Measurements from ENCODE around the gene ANGPTL4.

- TF ChIP-seq POLR2A (IDR thresholded peaks at IDR 0.05) = no peak
- TF ChIP-seq CTCF (IDR thresholded peaks at IDR 0.05 in 4 of 5, conservative IDR thresholded peaks at IDR 0.05 in 1 of 5) = no peak
Measured at GRCh38 chr19:8357007-8357521, 6.9 kb upstream of the ANGPTL4 start.
